ENCODE data around the gene DRAP1. TPM values are rescaled to one million over a fixed set of nuclear protein-coding genes. Genes with fewer than 3 reads are reported as not detected.
"Not testable (repeated sequence)": the region's sequence is repeated elsewhere in the genome, so short reads cannot be mapped to it uniquely, and the experiment has no call there.

Gene DRAP1
- total RNA-seq, 1 donor from 2014 or later, result 169 TPM

DNA sequence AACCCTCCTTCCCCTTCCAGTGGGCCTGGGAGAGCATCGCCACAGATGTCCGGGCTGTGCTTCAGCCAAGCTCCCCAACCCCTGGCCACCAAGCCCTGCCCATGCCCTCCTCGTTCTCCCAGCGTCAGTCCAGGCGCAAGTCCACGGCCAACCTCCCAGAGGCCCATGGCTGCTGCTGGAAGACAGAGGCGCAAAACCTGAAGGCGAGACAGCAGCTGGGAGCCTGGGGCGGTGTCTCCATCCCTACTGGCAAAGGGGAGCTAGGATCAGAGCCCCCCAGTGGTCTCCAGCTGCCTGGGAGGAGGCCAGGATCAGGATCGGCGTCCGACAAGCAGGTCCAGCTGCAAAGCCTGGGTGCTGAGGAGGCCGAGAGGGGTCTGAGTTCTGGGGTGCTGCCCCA lies 27.9 kb downstream of the DRAP1 start:
- H3K27ac ChIP-seq (ENCODE audit: low read depth, low read length), result no peak overlapping the region
- no peak overlapping the region for H3K4me3 ChIP-seq (ENCODE audit: insufficient read depth, low read depth, low read length)
- peaks cover 2% of the 10 kb centered on the region for H3K4me1 Mint-ChIP-seq (ENCODE audit: low read depth, unreplicated experiment)
- no peaks in the 10 kb centered on the region for H4K20me1 ChIP-seq (ENCODE audit: insufficient read depth, low read length)
- no peaks in the 10 kb centered on the region for H3K79me2 ChIP-seq (ENCODE audit: insufficient read depth, low read length)
- no peak for FAIRE-seq
- H3K4me2 ChIP-seq (ENCODE audit: low read length), result no peak overlapping the region
- H3K9me3 ChIP-seq (ENCODE audit: insufficient read depth, low read depth, low read length), result no peaks in the 10 kb centered on the region
- peaks cover under 1% of the 10 kb centered on the region for H3K4me1 ChIP-seq (ENCODE audit: insufficient read depth, low read length)
- no peak overlapping the region for H3K9ac ChIP-seq (ENCODE audit: low read length)
- peaks cover 8% of the 10 kb centered on the region for H3K27me3 Mint-ChIP-seq (ENCODE audit: low read depth, unreplicated experiment)
- H3K27ac Mint-ChIP-seq (ENCODE audit: unreplicated experiment), result no peak overlapping the region
- H3K36me3 ChIP-seq (ENCODE audit: insufficient read depth, low read length), result no peaks in the 10 kb centered on the region
- no peaks in the 10 kb centered on the region for H3K36me3 Mint-ChIP-seq (ENCODE audit: low read depth, unreplicated experiment)
- no peak for TF ChIP-seq EZH2 (IDR thresholded peaks at IDR 0.05; ENCODE audit: insufficient read depth, low read length)
- no peak overlapping the region for H2AFZ ChIP-seq (ENCODE audit: low read depth, low read length)
- no peak for DNase-seq (ENCODE audit: low read depth)
- H3K9me3 Mint-ChIP-seq (ENCODE audit: unreplicated experiment), result no peaks in the 10 kb centered on the region
- H3K27me3 ChIP-seq (ENCODE audit: insufficient read depth, low read length), result no peaks in the 10 kb centered on the region
- no peak overlapping the region for H3K4me3 Mint-ChIP-seq (ENCODE audit: unreplicated experiment)

- FAIRE-seq, result no peak
- Histone ChIP-seq H4K20me1 (ENCODE audit: insufficient read depth, low read length) (no peaks in the 10 kb centered on the region), H3K9ac (ENCODE audit: low read length) (no peak overlapping the region), H3K9me3 (ENCODE audit: insufficient read depth, low read depth, low read length) (no peaks in the 10 kb centered on the region), H3K4me2 (ENCODE audit: low read length) (no peak overlapping the region), H3K4me1 (ENCODE audit: insufficient read depth, low read length) (no peaks in the 10 kb centered on the region), H3K27ac (ENCODE audit: low read depth, low read length) (no peak overlapping the region), H3K27me3 (ENCODE audit: insufficient read depth, low read length) (no peaks in the 10 kb centered on the region), H3K36me3 (ENCODE audit: insufficient read depth, low read length) (no peaks in the 10 kb centered on the region), H2AFZ (ENCODE audit: low read depth, low read length) (no peak overlapping the region), H3K79me2 (ENCODE audit: insufficient read depth, low read length) (no peaks in the 10 kb centered on the region), H3K4me3 (ENCODE audit: insufficient read depth, low read depth, low read length) (no peak overlapping the region)
- Mint-ChIP-seq H3K4me3 (ENCODE audit: unreplicated experiment) (no peak overlapping the region), H3K27me3 (ENCODE audit: low read depth, unreplicated experiment) (peaks cover 8% of the 10 kb centered on the region), H3K9me3 (ENCODE audit: unreplicated experiment) (no peaks in the 10 kb centered on the region), H3K27ac (ENCODE audit: unreplicated experiment) (no peak overlapping the region), H3K4me1 (ENCODE audit: low read depth, unreplicated experiment) (no peaks in the 10 kb centered on the region), H3K36me3 (ENCODE audit: low read depth, unreplicated experiment) (no peaks in the 10 kb centered on the region)
- DNase-seq (ENCODE audit: low read depth), result no peak
- TF ChIP-seq, protein P1, sequence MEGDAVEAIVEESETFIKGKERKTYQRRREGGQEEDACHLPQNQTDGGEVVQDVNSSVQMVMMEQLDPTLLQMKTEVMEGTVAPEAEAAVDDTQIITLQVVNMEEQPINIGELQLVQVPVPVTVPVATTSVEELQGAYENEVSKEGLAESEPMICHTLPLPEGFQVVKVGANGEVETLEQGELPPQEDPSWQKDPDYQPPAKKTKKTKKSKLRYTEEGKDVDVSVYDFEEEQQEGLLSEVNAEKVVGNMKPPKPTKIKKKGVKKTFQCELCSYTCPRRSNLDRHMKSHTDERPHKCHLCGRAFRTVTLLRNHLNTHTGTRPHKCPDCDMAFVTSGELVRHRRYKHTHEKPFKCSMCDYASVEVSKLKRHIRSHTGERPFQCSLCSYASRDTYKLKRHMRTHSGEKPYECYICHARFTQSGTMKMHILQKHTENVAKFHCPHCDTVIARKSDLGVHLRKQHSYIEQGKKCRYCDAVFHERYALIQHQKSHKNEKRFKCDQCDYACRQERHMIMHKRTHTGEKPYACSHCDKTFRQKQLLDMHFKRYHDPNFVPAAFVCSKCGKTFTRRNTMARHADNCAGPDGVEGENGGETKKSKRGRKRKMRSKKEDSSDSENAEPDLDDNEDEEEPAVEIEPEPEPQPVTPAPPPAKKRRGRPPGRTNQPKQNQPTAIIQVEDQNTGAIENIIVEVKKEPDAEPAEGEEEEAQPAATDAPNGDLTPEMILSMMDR (IDR thresholded peaks at IDR 0.05; ENCODE audit: insufficient read depth, low read depth, low read length), result no peak
- TF ChIP-seq EZH2 (IDR thresholded peaks at IDR 0.05; ENCODE audit: insufficient read depth, low read length), result no peak
Observed at GRCh38 chr11:65947603-65948125, 28.4 kb downstream of the DRAP1 start.

DNA sequence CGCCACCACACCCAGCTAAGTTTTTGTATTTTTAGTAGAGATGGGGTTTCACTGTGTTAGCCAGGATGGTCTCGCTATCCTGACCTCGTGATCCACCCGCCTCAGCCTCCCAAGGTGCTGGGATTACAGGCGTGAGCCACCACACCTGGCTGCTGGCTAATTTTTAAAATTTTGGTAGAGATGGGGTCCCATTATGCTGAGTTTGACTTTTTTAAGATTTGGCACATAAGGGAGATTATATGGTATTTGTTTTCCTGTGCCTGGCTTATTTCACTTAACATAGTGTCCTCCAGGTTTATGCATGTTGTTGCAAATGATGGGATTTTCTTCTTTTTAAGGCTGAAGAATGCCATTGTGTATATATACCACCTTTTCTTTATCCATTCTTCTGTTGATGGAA lies 31.5 kb downstream of the DRAP1 start:
- H3K79me2 ChIP-seq (ENCODE audit: insufficient read depth, low read length); H3K36me3 ChIP-seq (ENCODE audit: insufficient read depth, low read length); H3K27me3 Mint-ChIP-seq (ENCODE audit: low read depth, unreplicated experiment); DNase-seq (ENCODE audit: low read depth); H3K27ac ChIP-seq (ENCODE audit: low read depth, low read length); H3K4me1 ChIP-seq (ENCODE audit: insufficient read depth, low read length); H3K9me3 ChIP-seq (ENCODE audit: insufficient read depth, low read depth, low read length); H3K4me1 Mint-ChIP-seq (ENCODE audit: low read depth, unreplicated experiment); H4K20me1 ChIP-seq (ENCODE audit: insufficient read depth, low read length); H3K4me3 ChIP-seq (ENCODE audit: insufficient read depth, low read depth, low read length); H3K4me3 Mint-ChIP-seq (ENCODE audit: unreplicated experiment); FAIRE-seq; H3K4me2 ChIP-seq (ENCODE audit: low read length); H3K9ac ChIP-seq (ENCODE audit: low read length); H3K27ac Mint-ChIP-seq (ENCODE audit: unreplicated experiment); H2AFZ ChIP-seq (ENCODE audit: low read depth, low read length); H3K9me3 Mint-ChIP-seq (ENCODE audit: unreplicated experiment); H3K27me3 ChIP-seq (ENCODE audit: insufficient read depth, low read length); H3K36me3 Mint-ChIP-seq (ENCODE audit: low read depth, unreplicated experiment): not testable (repeated sequence)

DNA sequence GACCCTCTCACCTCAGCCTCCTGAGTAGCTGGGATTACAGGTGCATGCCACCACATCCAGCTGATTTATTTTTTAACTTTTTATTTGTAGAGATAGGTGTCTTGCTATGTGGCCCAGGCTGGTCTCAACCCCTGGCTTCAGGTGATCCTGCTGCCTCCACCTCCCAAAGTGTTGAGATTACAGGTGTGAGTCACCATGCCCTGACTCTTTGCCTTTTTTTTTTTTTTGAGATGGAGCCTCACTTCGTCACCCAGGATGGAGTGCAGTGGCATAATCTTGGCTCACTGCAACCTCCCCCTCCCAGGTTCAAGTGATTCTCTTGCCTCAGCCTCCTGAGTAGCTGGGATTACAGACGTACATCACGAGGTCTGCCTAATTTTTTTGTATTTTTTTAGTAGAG lies 32.4 kb downstream of the DRAP1 start:
- DNase-seq (ENCODE audit: low read depth); H4K20me1 ChIP-seq (ENCODE audit: insufficient read depth, low read length); H3K27me3 Mint-ChIP-seq (ENCODE audit: low read depth, unreplicated experiment); H3K27ac Mint-ChIP-seq (ENCODE audit: unreplicated experiment); H3K36me3 Mint-ChIP-seq (ENCODE audit: low read depth, unreplicated experiment); FAIRE-seq; H3K4me3 Mint-ChIP-seq (ENCODE audit: unreplicated experiment); H3K9me3 Mint-ChIP-seq (ENCODE audit: unreplicated experiment); H3K4me3 ChIP-seq (ENCODE audit: insufficient read depth, low read depth, low read length); H3K79me2 ChIP-seq (ENCODE audit: insufficient read depth, low read length); H3K27ac ChIP-seq (ENCODE audit: low read depth, low read length); H3K4me1 ChIP-seq (ENCODE audit: insufficient read depth, low read length); H3K36me3 ChIP-seq (ENCODE audit: insufficient read depth, low read length); H3K4me1 Mint-ChIP-seq (ENCODE audit: low read depth, unreplicated experiment); H3K27me3 ChIP-seq (ENCODE audit: insufficient read depth, low read length); H2AFZ ChIP-seq (ENCODE audit: low read depth, low read length); H3K4me2 ChIP-seq (ENCODE audit: low read length); H3K9me3 ChIP-seq (ENCODE audit: insufficient read depth, low read depth, low read length); H3K9ac ChIP-seq (ENCODE audit: low read length): not testable (repeated sequence)
